Ishikawa (cell line): ENCODE measurements around the gene ANKFN1.

Source experiments
- CEBPB ChIP-seq: IDR thresholded peaks from 2 replicates; pipeline ENCODE4 v1.6.1; 2012
- CREB1 ChIP-seq: IDR thresholded peaks from 2 replicates; pipeline ENCODE4 v1.6.1; 2012; ENCODE audit warnings: low read depth
- EGR1 ChIP-seq: IDR thresholded peaks from 2 replicates; pipeline ENCODE4 v1.6.1; 2012
- EP300 ChIP-seq: IDR thresholded peaks from 2 replicates; pipeline ENCODE4 v1.6.1; 2012; ENCODE audit warnings: borderline replicate concordance
- FOXM1 ChIP-seq: IDR thresholded peaks from 2 replicates; pipeline ENCODE4 v1.6.1; 2012; ENCODE audit warnings: low read depth, borderline replicate concordance
- MAX ChIP-seq: IDR thresholded peaks from 2 replicates; pipeline ENCODE4 v1.6.1; 2012
- NFIC ChIP-seq: IDR thresholded peaks from 2 replicates; pipeline ENCODE4 v1.6.1; 2012
- RAD21 ChIP-seq: IDR thresholded peaks from 2 replicates; pipeline ENCODE4 v1.6.1; 2012; ENCODE audit warnings: low read depth
- REST ChIP-seq: IDR thresholded peaks from 2 replicates; pipeline ENCODE4 v1.6.1; 2012; ENCODE audit warnings: low read depth, mild to moderate bottlenecking
- TAF1 ChIP-seq: IDR thresholded peaks from 2 replicates; pipeline ENCODE4 v1.6.1; 2012; ENCODE audit warnings: low read depth, mild to moderate bottlenecking
- TCF12 ChIP-seq: IDR thresholded peaks from 2 replicates; pipeline ENCODE4 v1.6.1; 2012; ENCODE audit warnings: low read depth
- TEAD4 ChIP-seq: IDR thresholded peaks from 2 replicates; pipeline ENCODE4 v1.6.1; 2012
- USF1 ChIP-seq: IDR thresholded peaks from 2 replicates; pipeline ENCODE4 v1.6.1; 2012
- YY1 ChIP-seq: IDR thresholded peaks from 2 replicates; pipeline ENCODE4 v1.6.1; 2012; ENCODE audit warnings: low read depth
- ZBTB7A ChIP-seq: IDR thresholded peaks from 2 replicates; pipeline ENCODE4 v1.6.1; 2012; ENCODE audit warnings: low read depth

Gene ANKFN1

GRCh38 chr17:56548661-56549060 is 395.4 kb downstream of the ANKFN1 start:
- TF ChIP-seq TEAD4 (no peak), RAD21 (no peak), USF1 (no peak), EGR1 (no peak), FOXM1 (no peak), REST (no peak), YY1 (no peak)

- TF ChIP-seq ZBTB7A (no peak), YY1 (no peak), EGR1 (no peak)
Measured at GRCh38 chr17:56549501-56549900, 396.2 kb downstream of the ANKFN1 start.

GRCh38 chr17:56557682-56558081 is 404.4 kb downstream of the ANKFN1 start:
- TF ChIP-seq EP300 (no peak), CREB1 (no peak), REST (no peak), TEAD4 (no peak), MAX (no peak), EGR1 (no peak), USF1 (no peak), YY1 (no peak), ZBTB7A (no peak), NFIC (no peak), TCF12 (no peak), TAF1 (no peak), FOXM1 (no peak), CEBPB (no peak)

GRCh38 chr17:56558088-56558487 is 404.8 kb downstream of the ANKFN1 start:
- TF ChIP-seq ZBTB7A = no peak
- no peak for TF ChIP-seq TAF1
- TF ChIP-seq CEBPB = no peak
- no peak for TF ChIP-seq MAX
- no peak for TF ChIP-seq RAD21
- no peak for TF ChIP-seq EP300
- TF ChIP-seq EGR1 = no peak
- no peak for TF ChIP-seq USF1
- TF ChIP-seq TEAD4 = no peak
- no peak for TF ChIP-seq TCF12
- TF ChIP-seq NFIC = no peak
- TF ChIP-seq CREB1 = no peak
- no peak for TF ChIP-seq REST
- no peak for TF ChIP-seq FOXM1
- no peak for TF ChIP-seq YY1
